Hepatocyte (in vitro differentiated cells): ENCODE data around the gene GAA.

Experiments used
- EZH2 ChIP-seq: fragments of 200-600 bp; sonication (generic); IDR thresholded peaks from 2 replicates; pipeline ENCODE4 v1.6.1; 2016; ENCODE audit warnings: antibody characterized with exemption, mild to moderate bottlenecking, borderline replicate concordance
- EZH2phosphoT487 ChIP-seq: fragments of 200-600 bp; sonication (generic); IDR thresholded peaks from one replicate; pipeline ENCODE4 v1.6.1; 2018; ENCODE audit warnings: antibody characterized with exemption, mild to moderate bottlenecking, low read depth, moderate library complexity; ENCODE audit not compliant: unreplicated experiment, severe bottlenecking
- TF ChIP-seq, protein P1 (sequence below): fragments of 200-600 bp; sonication (generic); IDR thresholded peaks from 2 replicates; pipeline ENCODE4 v1.5.1; 2016; ENCODE audit warnings: antibody characterized with exemption, mild to moderate bottlenecking; ENCODE audit not compliant: poor library complexity

DNA sequence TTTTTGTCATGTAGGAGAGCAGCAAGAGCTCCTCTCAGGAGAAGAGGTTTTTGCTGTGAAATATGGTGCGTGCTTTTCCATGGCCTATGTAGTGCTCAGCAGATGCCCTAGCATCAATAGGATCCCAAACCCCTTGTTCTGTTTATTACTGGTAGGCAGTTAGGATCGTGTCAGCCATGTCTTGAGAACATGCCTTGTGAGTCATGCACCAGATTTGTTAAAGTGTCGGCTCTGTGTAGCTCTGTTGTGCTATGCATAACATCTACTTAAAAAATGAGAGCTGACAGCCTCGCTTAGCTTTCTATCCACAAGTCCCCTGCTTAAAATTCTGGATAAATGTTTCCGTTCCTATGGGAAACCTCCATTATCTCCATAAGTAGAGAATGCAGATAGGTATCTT is 50.0 kb downstream of the GAA start:
- TF ChIP-seq, protein P1, sequence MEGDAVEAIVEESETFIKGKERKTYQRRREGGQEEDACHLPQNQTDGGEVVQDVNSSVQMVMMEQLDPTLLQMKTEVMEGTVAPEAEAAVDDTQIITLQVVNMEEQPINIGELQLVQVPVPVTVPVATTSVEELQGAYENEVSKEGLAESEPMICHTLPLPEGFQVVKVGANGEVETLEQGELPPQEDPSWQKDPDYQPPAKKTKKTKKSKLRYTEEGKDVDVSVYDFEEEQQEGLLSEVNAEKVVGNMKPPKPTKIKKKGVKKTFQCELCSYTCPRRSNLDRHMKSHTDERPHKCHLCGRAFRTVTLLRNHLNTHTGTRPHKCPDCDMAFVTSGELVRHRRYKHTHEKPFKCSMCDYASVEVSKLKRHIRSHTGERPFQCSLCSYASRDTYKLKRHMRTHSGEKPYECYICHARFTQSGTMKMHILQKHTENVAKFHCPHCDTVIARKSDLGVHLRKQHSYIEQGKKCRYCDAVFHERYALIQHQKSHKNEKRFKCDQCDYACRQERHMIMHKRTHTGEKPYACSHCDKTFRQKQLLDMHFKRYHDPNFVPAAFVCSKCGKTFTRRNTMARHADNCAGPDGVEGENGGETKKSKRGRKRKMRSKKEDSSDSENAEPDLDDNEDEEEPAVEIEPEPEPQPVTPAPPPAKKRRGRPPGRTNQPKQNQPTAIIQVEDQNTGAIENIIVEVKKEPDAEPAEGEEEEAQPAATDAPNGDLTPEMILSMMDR = no peak
- TF ChIP-seq EZH2phosphoT487 = no peak
- TF ChIP-seq EZH2 = no peak
